ENCODE measurements around the gene PLPP3. TPM values are rescaled to one million over a fixed set of nuclear protein-coding genes. Genes with fewer than 3 reads are reported as not detected.

Gene PLPP3
- polyA plus RNA-seq, 3 donors: 0.21 to 0.32 TPM; not detected in 1

GRCh38 chr1:56516539-56517252 lies 62.7 kb downstream of the PLPP3 start:
- peak overlapping the region; percentile 75 to 89 for H3K4me3 Mint-ChIP-seq
- peaks cover 10 to 17% of the 10 kb centered on the region in 2 donors for H3K36me3 Mint-ChIP-seq
- TF ChIP-seq, protein P1, sequence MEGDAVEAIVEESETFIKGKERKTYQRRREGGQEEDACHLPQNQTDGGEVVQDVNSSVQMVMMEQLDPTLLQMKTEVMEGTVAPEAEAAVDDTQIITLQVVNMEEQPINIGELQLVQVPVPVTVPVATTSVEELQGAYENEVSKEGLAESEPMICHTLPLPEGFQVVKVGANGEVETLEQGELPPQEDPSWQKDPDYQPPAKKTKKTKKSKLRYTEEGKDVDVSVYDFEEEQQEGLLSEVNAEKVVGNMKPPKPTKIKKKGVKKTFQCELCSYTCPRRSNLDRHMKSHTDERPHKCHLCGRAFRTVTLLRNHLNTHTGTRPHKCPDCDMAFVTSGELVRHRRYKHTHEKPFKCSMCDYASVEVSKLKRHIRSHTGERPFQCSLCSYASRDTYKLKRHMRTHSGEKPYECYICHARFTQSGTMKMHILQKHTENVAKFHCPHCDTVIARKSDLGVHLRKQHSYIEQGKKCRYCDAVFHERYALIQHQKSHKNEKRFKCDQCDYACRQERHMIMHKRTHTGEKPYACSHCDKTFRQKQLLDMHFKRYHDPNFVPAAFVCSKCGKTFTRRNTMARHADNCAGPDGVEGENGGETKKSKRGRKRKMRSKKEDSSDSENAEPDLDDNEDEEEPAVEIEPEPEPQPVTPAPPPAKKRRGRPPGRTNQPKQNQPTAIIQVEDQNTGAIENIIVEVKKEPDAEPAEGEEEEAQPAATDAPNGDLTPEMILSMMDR (IDR thresholded peaks at IDR 0.05): no peak
- H3K79me2 ChIP-seq (ENCODE audit: insufficient read depth, low read length): no peaks in the 10 kb centered on the region
- no peak overlapping the region for H2AFZ ChIP-seq (ENCODE audit: insufficient read depth, low read depth, low read length, poor library complexity, severe bottlenecking)
- WGBS (ENCODE audit: insufficient coverage): no CpG with 5 or more reads among the region's 7 CpGs
- peaks cover 31 to 35% of the 10 kb centered on the region in 2 donors for H3K4me1 ChIP-seq (ENCODE audit: control insufficient read depth in 1 of 2, insufficient read depth in 2 of 2, low read length in 2 of 2)
- H3K9me3 Mint-ChIP-seq: peaks cover 0 to 3% (median 0%) of the 10 kb centered on the region in 7 donors
- peaks cover 41% of the 10 kb centered on the region for H3K4me1 Mint-ChIP-seq
- peak overlapping the region; percentile 58 for H3K9ac ChIP-seq (ENCODE audit: insufficient read depth, low read length, poor library complexity, severe bottlenecking)
- H3K27me3 ChIP-seq (ENCODE audit: control insufficient read depth in 2 of 2, insufficient read depth in 2 of 2, low read length in 2 of 2): peaks cover 8 to 9% of the 10 kb centered on the region in 2 donors
- peaks cover 12 to 29% (median 22%) of the 10 kb centered on the region in 3 donors for H3K27me3 Mint-ChIP-seq (ENCODE audit: low read depth in 3 of 3)
- peak overlapping the region; percentile 64 for H3K4me2 ChIP-seq (replicated peaks; ENCODE audit: extremely low read depth, low read length, poor library complexity, severe bottlenecking)
- H3K4me3 ChIP-seq (replicated peaks in 1 of 3; ENCODE audit: low read depth in 2 of 3, low read length in 3 of 3): peak overlapping the region; percentile 7 to 55 (median 48)
- H3K9me3 ChIP-seq (replicated peaks in 1 of 2; ENCODE audit: control insufficient read depth in 1 of 2, insufficient read depth in 1 of 2, low read length in 2 of 2): no peaks in the 10 kb centered on the region
- H3K27ac ChIP-seq (ENCODE audit: low read depth in 1 of 2, low read length in 2 of 2): peak overlapping the region; percentile 62 to 92
- H3K27ac Mint-ChIP-seq: peak overlapping the region; percentile 98 to 100 (median 99)
- DNase-seq: peak; percentile 82 to 96 (median 94)
- H4K20me1 ChIP-seq (ENCODE audit: insufficient read depth, low read length): peaks cover 3% of the 10 kb centered on the region
- no peaks in the 10 kb centered on the region for H3K36me3 ChIP-seq (replicated peaks in 1 of 2; ENCODE audit: control insufficient read depth in 1 of 2, insufficient read depth in 2 of 2, low read length in 2 of 2)
- intact Hi-C loops (cut with micrococcal nuclease): loop anchor here in 1 of 2 donors (5.0 kb wide), 1 partner anchor 44 kb away; no protein-coding TSS in a partner anchor

DNA sequence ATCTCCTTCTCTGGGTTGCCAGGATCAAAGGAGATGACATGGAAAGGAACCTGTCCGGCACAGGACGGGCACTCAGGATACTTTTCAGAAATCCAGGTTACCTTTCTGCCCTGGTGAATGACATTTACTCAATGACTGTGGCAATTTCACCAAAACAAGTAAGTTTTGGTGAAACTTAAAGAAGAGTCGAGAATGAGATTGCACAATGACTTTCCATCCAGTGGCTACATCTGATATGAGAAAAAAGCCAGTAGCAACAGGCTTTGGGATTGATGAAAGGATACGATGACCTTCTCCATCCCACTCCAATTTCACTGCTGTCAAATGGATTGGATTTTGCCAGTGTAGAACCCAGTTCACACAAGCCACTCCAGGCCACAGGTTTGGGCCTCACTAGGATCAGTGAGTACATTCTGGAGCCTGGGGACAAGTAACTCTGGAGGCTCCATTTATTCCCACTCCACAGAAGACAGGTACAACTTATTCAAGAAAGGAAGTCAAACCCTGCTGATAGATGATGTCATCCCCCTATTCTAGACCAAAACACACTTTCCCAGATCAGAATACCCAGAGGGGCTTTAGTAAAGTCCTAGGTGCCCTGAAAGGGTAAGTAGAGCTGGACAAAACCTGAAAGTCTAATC lies 63.3 kb downstream of the PLPP3 start:
- WGBS (ENCODE audit: insufficient coverage): 62% methylated on average over 4 of the region's 4 CpGs
- Histone ChIP-seq H4K20me1 (ENCODE audit: insufficient read depth, low read length) (peaks cover 3% of the 10 kb centered on the region), H3K9ac (ENCODE audit: insufficient read depth, low read length, poor library complexity, severe bottlenecking) (peak overlapping the region; percentile 58), H3K79me2 (ENCODE audit: insufficient read depth, low read length) (no peaks in the 10 kb centered on the region), H3K36me3 (replicated peaks in 1 of 2; ENCODE audit: control insufficient read depth in 1 of 2, insufficient read depth in 2 of 2, low read length in 2 of 2) (no peaks in the 10 kb centered on the region), H3K27me3 (ENCODE audit: control insufficient read depth in 2 of 2, insufficient read depth in 2 of 2, low read length in 2 of 2) (peaks cover 2 to 3% of the 10 kb centered on the region in 2 donors), H3K4me3 (replicated peaks in 1 of 3; ENCODE audit: low read depth in 2 of 3, low read length in 3 of 3) (peak overlapping the region in 1 of 3 experiments; percentile 55), H3K4me1 (ENCODE audit: control insufficient read depth in 1 of 2, insufficient read depth in 2 of 2, low read length in 2 of 2) (peaks cover 38 to 42% of the 10 kb centered on the region in 2 donors), H3K9me3 (replicated peaks in 1 of 2; ENCODE audit: control insufficient read depth in 1 of 2, insufficient read depth in 1 of 2, low read length in 2 of 2) (no peaks in the 10 kb centered on the region), H2AFZ (ENCODE audit: insufficient read depth, low read depth, low read length, poor library complexity, severe bottlenecking) (no peak overlapping the region), H3K27ac (ENCODE audit: low read depth in 1 of 2, low read length in 2 of 2) (peak overlapping the region; percentile 62 to 92), H3K4me2 (replicated peaks; ENCODE audit: extremely low read depth, low read length, poor library complexity, severe bottlenecking) (peak overlapping the region; percentile 64)
- TF ChIP-seq, protein P1 (IDR thresholded peaks at IDR 0.05): no peak
- no peak for DNase-seq
- H3K9me3 Mint-ChIP-seq: peaks cover 0 to 3% (median 0%) of the 10 kb centered on the region in 7 donors
- intact Hi-C loops (cut with micrococcal nuclease): loop anchor here in 1 of 2 donors (5.0 kb wide), 1 partner anchor 44 kb away; no protein-coding TSS in a partner anchor
- H3K27ac Mint-ChIP-seq: peak overlapping the region; percentile 98 to 100 (median 99)
- H3K4me3 Mint-ChIP-seq: peak overlapping the region; percentile 39 to 89
- peaks cover 48% of the 10 kb centered on the region for H3K4me1 Mint-ChIP-seq
- H3K27me3 Mint-ChIP-seq (ENCODE audit: low read depth in 3 of 3): peaks cover 10 to 25% (median 16%) of the 10 kb centered on the region in 3 donors
- peaks cover 8 to 16% of the 10 kb centered on the region in 2 donors for H3K36me3 Mint-ChIP-seq
